CMK (cell line): Measurements from ENCODE around the gene ZDHHC22.
A peak's percentile ranks its signal among the peaks of the same experiment; 100 is the strongest.

Experiments
- DNase-seq: peaks from one replicate; pipeline ENCODE4 v3.0.0-alpha.2; 2010; ENCODE audit warnings: low read depth

The ZDHHC22 gene

DNA sequence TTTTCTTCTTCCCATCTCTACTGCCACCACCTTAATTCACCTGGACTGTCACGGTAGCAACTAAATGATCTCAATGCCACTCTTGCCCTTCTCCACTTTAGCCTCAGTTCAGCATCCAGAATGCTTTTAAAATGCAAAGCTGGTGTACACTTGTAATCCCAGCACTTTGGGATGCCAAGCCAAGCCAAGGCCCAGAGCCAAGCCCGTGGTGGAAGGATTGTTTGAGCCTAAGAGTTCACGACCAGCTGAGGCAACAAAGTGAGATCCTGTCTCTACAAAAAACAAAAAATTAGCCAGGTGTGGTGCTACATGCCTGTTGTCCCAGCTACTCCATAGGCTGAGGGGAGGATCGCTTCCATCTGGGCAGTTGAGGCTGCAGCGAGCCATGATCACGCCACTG, 37.6 kb downstream of the ZDHHC22 start:
- no peak for DNase-seq

DNA sequence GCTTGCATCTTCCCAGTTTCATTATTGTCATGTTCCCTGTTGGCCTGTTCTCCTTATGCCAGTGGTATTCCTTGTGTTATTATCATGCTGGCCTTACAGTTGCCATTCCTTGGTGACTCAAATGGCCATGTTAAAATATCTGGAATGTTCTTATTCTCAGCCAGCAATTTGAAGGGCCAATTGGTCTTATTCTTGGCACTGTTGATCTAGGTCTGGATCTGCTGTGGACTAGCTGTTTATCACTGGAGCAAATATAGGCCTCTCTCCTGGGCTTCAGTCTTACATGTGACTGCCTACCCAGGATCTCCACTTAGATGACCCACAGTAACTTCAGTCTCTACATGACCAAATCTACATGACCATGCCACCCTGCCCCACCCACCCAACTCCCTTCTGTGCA, 38.1 kb downstream of the ZDHHC22 start:
- no peak for DNase-seq

DNA sequence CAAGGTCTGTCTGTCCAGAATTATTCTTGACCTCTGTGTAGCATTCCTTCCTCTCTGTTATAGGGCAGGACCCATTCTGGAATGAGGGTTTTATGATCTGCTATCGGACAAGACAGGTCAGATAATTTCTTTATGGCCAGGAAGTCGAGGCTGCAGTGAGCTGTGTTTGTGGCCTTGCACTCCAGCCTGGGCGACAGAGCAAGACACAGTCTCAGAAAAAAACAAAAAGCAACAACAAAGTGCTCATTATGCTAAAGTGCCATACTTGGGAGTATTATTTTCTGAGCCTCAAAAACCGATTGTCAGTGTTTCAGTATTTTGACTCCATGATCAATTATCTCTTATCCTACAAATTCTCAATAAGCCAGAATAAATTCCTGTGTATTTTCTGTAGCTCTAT, 39.4 kb downstream of the ZDHHC22 start:
- no peak for DNase-seq

DNA sequence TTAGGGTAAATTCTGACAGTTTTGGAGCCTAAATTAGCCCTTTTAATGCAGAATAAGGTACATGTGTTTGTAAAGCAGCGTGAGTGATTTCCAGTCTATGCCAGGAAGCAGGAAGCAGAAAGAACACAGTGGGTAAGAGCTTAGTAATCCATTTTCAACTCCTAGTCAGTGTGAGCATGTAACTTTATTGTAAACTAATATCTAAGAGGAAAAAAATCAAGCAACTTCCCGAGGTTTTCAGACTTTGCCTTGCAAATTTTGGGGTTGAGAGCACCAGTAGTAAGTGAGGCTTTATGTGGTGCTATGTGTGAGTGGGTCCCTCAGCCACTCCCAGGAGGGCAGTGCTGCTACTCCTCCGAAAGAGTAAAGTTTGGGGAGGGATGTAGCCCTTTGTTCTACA, 40.6 kb downstream of the ZDHHC22 start:
- DNase-seq = no peak

DNA sequence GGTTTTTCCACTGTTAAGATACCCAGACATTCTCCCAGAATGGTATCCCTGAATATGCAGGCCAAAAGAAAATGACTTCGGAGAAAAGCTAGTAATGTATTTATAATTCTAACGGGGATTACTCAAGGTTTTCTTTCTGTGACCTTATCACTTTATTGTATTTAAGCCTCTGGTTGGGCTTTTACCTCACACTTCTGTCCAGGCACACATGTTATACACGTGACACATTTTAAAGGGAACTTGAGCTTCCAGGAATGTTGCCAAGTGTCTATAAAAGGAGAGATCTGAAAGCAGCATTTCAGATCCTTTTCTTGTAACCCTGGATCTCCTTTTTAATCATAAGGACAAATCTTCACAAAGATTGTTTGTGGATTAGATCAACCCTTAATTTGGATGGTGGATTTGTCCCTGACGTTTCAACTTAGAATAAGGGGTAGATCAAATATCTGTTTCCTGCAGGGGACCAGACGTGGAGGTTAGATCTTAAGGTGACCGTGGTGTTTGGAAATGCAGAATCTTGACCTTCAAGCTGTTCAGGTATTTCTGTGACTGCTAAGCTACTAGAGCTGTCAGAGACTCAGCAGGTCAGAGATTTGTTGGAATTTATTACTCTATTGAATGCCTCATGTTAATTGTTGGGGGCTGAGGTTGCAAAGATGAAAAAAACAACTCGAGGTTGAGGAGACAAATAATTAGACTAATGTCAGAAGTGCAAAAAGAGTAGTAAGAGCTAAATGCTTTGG, 42.0 kb downstream of the ZDHHC22 start:
- no peak for DNase-seq

DNA sequence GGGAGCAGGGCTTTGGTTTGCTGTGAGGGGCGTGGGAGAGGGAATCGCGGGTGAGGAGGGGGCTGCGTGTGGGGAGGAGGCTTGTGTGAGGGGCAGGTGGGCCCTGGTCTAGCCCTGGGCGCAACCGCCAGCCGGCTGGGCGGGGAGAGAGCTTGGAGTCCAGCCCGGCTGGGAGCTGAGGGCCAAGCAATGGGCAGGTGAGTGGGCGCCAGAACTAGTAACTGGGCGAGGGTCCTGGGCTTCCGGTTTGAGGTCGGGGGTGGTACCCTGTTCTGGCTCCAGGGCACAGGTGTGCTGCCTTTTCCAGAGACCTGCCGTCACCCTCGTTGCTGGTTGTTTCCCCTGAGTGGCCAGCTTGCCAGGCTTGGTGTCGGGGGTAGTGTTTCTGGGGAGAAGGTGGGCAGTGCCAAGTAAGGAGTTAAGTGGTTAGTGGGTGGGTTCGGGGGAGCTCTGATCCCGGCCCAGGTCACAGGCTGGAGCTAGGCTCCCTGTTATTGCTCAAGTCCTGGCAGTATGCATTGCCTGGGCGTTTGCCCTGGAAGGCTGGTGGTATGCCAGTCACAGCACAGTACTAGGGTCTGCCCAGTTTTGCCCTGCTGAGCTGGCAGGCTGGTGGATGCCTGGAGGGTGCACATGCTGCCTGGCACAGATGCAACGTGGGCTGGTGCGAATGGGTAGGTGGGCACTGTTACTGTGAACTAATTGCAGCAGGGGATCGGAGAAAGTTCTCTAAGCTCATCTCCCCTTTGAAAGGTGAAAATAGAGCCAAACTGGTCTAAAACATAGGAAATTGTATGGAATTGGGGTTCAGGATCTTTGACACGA, 42.9 kb downstream of the ZDHHC22 start:
- DNase-seq = no peak

DNA sequence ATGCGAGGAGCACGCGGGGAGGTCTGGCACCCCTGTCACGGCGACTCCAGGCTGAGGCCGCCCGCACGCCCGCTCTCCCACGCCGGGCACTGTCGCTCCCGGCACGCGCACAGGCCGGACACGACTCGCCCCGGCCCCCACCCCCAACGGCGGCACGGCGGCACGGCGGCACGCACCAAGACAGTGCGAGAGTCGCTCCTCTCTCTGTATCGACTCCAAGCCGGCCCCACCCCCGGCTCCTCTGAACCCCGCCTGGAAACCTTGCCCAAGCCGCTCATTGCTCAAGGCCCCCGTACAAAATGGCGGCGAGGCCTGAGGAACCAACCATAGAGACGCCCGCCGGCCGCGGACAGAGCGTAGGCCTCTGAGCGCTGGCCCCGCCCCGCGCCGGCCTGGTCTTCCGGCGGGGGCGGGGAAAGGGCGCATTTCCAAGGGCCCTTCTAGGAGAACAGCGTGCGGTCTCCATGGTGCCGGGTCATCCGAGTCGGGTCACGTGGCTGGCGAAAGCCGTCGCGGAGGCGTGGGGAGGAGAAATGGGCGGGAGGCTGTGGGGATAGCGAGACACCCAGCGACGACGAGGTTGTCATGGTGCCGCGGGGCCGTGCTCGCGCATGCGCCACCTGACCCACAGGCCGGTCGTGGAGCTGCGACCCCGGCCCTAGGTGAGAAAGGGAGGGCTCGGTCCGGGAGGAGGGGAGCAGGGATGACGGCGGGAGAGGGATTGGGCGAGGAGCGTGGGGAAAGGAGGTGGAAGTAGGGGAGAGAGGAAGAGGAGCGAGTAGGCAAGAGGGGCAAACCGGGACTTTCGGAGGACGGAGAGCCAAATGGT, 43.7 kb downstream of the ZDHHC22 start, which contains the start of gene CIPC:
Gene CIPC (plus strand): TSS at position 559 of the 829 bp plus-strand sequence. CDS start 7,451 bp downstream, outside the sequence.
- DNase-seq = peak; percentile 96

DNA sequence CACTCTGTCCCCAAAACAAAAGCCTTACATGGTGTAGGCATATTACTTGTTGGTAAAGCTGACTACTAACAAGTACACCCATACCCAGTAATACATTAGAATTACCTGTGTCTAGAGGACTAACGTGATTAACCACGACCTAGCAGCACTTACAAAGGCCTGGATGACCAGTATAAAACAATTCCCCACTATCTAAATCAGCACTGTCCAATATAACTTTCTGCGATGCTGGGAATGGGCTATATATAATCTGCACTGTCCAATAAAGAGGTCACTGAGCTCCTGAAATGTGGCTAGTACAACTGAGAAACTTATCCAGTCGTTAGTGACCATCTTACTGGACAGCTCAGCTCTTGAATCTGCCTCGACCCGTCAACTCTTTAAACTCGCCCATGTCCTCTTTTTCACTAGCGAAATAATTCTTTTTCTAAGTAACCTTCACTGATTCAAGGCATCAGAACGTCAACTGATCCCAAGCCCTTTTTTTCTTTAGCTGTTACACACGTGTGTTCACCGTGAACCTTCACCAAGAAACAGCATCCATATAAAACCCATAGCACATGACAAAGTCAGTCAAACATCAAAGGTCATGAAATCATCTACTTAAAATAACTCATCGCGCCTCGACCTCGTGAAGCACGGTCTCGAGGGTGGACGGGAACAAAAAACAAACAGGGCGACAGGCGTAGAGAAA, 44.4 kb downstream of the ZDHHC22 start:
- no peak for DNase-seq

DNA sequence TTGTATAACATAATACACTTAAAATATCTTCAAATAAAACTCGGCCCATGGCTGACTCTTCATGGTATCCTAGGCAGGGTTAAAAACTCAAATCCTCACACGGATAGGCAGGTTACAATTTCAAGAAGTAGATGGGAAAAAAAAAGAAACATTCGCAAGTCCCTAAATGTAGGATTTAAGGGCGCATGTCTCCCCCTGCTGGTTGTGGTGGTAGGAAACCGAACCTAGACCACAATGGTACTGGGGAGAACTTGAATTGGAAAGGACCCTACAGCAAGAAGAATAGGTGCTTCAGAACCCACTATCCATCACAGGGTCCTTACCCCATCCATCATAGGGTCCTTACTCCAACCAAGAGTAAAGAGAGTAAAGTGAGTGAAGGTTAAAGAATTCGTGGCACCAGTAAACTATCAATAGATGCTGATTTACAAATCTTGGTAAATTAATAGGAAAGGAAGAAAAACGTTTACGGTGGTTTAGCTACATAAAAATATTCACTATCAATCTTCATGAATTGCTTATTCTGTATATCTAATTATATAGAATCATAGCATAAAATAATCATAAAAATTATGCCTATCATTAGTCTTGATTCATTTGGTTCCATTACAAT, 46.8 kb downstream of the ZDHHC22 start:
- DNase-seq = no peak

DNA sequence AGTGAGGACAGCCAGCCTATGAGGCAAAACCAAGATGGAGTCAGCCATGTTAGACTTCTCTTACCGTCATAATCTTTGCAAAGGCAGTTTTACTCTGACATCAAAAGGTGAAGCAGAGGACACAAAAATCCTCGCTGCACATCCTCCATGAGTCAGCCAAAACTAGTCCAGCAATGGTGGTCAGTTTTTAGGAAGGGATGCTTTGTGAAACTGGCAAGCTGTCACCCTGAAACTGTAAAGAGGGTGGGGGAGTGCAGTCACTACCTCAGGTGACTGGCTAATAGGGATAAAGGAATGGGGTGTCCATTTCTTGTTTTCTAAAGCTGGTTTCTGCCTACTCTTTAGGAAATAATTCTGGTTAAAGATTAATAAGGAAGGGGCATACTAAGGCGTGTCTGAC, 48.9 kb downstream of the ZDHHC22 start:
- DNase-seq = no peak

DNA sequence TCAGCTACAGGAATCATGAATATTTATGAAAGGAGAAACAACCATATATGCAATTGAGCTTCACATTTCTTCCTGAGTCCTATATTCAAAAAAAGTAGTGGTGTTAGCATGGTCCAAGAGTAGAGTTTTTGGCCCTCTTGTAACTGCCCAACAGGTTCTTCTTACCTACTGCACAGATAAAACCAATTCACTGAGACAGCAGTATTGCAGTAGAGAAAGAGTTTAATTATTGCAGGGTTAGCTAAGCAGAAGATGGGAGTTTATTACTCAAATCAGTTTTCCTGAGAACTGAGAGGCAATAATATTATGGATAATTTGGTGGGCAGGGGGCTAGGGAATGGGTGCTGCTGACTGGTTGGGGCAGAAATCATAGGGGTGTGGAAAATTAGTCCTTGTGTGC, 50.1 kb downstream of the ZDHHC22 start:
- no peak for DNase-seq

DNA sequence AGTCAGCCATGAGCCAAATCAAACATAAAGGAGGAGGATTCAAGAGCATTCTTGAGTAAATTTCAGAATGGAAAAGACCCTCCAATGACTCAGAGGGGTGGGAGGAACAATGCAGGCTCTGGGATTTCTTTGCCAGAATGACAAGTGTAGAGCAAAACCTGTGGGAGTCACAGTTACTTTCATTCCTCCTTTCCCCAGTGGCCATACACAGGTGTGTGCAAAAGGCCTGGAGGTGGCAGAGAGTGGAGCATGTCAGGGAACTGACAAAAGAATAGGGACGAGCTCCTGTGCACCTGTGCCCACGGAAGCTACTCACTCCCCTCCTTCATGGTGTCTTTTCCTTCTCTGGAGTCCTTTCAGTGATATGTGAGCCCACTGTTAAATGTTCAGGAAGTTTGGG, 52.9 kb downstream of the ZDHHC22 start:
- no peak for DNase-seq

DNA sequence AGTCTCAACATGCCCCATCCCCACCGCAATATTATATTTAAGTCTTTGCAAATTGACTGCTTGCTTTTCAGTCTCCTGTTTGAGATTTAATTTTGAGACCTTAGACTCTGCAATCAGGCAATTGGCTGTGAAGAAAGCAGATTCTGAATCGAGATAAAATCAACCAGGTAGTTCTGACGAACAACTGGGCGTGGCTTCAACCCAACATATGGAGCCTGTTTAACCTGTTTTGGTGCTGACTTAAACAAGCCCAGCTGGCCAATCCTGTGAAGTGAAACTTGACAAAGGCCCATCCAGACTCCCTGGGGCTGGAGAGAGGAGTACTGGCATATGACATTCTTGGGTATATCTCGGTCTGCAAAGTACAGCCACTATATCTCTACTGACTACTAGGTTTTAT, 53.4 kb downstream of the ZDHHC22 start:
- no peak for DNase-seq

DNA sequence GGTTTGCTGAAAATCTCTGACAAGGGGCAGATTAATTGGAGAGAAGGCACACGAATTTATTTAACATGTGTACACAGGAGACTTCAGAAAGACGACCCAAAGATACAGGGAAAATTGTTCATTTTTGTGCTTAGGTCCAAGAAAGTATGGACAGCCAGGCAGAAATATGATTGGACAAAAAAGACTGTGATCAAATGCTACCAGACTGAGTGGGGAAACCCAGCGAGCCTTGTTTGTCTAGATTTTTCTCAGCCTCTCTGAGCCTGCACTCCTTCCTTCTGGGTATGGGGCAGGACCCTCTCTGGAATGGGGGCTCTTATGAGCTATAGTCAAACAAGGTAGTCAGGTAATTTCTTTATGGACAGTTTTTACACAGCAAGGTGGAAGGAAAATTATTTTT, 54.0 kb downstream of the ZDHHC22 start:
- DNase-seq = no peak

DNA sequence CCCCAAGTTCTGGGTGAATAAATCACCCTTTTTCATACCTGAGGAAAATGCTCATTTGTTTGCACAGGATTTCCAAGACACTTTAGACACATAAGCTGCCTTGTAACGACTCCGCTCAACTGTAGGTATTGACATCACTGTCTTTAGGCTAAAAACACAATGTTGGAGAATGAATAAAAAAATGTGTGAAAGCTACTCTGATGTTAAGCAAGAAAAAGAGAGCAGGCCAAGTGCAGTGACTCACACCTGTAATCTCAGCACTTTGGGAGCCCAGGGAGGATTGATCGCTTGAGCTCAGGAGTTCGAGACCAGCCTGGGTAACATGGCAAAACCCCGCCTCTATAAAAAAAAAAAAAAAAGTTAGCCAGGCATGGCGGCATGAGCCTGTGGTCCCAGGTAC, 54.6 kb downstream of the ZDHHC22 start:
- no peak for DNase-seq

DNA sequence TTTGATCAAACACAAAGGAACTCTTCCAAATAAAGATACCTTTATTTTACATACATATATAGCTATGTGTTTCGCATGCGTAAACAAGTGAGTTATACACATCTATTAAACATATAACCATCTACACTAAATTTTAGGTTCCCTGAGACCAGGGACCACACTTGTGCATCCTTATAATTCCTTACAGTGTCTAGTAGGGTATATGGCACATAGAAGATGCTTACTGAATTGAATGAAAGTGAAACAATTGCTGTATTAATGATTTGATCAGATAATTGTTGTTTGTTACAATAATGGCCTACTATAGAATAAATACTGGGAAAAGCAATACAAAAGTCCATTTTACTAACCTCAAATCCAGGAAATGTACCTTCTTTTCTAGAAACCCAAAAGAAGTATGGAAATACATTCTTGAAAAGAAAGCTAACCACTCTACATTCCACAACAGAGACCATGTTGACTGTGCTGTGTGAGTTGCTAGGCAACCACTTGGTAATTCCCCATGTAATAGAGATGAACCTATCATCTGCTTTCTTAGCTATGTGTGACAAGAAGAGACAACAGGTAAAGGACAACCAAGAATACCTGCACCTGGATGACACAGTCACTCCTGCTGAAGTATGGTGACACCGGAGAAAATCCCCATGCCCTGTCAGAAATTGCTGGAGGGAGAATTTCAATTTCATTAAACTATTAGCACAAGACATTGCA, 55.4 kb downstream of the ZDHHC22 start:
- DNase-seq = no peak

DNA sequence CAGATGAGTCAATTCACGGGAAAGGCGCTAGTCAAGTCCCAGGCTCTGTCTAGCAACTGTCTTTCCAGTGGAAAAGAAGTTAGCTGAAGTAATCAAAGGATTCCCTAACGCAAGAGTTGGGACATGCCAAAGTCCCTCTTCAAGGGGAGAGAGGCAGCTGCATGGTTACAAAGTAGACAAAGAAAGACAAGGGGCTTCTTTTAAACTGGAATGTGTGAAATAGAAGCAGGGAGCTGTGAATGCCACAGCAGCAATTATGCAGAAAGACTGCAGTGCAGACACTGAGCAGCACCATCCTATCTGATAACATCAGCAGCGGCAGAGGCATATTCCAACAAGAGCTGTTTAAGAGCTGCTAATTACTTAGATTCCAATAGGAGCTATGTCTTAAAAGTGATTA, 56.1 kb downstream of the ZDHHC22 start:
- DNase-seq = no peak

DNA sequence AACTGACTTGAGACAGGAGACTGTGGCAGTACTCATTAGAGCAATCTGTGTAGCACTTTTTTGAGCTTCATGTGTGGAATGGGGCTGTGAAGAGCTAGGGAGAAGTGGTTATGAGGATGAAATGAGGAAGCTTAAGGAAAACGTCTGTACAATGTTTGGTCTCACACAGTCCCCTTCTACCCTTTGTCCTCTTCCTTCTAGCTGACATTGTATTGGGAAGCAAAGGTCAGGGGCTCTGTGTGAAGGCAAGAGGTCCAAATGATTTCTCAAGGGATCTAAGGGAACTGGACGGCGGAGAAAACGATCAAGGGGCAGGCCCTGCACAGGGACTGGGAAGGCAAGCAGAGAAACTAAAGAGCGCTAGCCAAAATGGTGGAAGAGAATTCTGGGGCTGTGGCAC, 56.6 kb downstream of the ZDHHC22 start:
- no peak for DNase-seq

DNA sequence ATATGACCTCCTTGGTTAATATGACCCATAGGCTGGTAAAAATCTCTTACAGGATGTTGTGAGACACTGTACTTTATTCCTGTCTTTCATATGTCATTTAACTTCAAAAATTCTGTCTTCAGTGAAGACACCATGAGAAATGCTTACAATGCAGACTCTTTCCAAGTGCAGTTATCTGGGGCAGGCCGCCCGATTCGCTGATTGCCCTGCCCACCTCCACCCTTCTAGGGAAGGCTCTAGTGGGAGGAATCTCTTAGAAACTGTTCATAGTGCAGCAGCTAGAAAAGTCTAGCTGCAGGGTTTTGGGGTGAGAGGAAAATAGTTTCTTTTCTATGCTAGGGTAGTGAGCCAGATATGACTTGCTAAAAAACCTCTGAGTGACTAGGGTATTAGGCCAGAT, 58.5 kb downstream of the ZDHHC22 start:
- no peak for DNase-seq

DNA sequence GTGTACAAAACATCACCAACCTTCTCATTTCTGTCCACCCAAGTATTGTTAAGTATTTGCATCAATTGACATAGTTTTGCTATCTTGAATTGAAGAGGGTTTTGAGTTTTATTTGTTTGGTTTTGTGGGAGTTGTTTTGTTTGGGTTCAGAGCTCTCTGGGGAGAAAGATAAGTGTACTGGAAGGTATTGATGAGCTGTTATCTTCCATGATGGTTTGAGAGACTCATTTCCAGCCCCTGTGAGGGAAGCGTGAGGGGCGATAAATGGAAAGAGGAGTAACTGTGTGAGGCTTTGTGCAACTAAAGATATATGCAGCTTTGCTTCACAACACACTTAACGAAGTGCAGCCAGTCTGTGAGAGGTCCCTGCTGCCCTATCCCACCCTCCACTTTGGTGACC, 59.2 kb downstream of the ZDHHC22 start:
- DNase-seq = no peak
